HG03342 (cell line): ENCODE measurements around the gene RHBG.
"Not testable (repeated sequence)": the region's sequence is repeated elsewhere in the genome, so short reads cannot be mapped to it uniquely, and the experiment has no call there.

Experiments used
- ATAC-seq: cut with Tn5 transposase; IDR thresholded peaks from one replicate; pipeline ENCODE4 v1.9.1; 2021; ENCODE audit warnings: mild to moderate bottlenecking, moderate library complexity; ENCODE audit not compliant: unreplicated experiment

RHBG gene

GRCh38 chr1:156368889-156369684, at the start of gene RHBG:
RHBG (plus strand) TSS chr1:156369211; CDS start chr1:156369250, 39 bp downstream.
- no peak for ATAC-seq

- no peak for ATAC-seq
Observed at GRCh38 chr1:156319664-156320063, 49.3 kb upstream of the RHBG start.

DNA sequence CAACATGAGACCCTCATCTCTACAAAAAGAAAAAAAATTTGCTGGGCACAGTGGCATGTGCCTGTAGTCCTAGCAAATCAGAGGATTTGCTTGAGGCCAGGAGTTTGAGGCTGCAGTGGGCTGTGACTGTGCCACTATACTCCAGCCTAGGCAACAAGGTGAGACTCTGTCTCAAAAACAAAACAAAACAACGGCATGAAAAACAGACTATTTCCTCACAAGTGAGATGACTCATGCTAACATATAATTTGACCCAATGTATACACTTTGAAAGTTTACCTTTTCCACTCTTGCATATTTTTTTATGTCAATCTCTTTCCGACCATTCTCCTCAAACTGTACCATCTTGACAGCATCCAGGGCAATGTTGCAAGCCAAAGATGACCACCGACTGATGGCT, 48.5 kb upstream of the RHBG start:
- no peak for ATAC-seq

DNA sequence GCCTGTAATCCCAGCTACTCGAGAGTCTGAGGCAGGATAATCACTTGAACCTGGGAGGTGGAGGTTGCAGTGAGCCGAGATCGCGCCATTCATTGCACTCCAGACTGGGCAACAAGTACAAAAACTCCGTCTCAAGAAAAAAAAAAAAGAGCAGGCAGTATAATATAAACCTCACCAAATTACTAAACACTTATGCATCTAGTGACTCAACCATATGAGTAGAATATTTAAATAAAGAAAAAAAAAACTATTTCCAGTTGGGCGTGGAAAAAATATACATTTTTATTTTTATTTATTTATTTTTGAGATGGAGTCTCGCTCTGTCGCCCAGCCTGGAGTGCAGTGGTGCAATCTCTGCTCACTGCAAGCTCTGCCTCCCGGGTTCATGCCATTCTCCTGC, 45.8 kb upstream of the RHBG start:
- ATAC-seq = not testable (repeated sequence)

DNA sequence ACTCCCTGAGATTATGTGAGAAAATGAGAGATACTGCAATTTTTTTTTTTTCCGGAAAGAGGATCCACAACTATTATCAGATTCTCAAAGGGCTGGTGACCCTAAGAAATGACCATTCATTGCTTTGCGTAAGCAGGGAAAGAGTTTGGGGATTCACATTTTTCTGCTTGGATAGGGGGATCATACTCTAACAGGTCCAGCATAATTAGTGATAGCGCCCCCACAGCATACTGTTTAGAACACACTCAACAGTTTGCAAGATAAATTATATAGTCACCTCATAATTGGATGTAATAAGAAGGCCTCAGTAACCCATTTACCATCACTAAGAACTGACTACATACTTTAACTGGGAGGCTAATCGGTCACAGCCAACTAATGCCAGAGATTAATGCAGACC, 32.8 kb upstream of the RHBG start:
- ATAC-seq = no peak

GRCh38 chr1:156337052-156337887, 31.7 kb upstream of the RHBG start:
- ATAC-seq = no peak

- no peak for ATAC-seq
Observed at GRCh38 chr1:156337888-156338179, 31.2 kb upstream of the RHBG start.

- ATAC-seq = peak; percentile 87
Observed at GRCh38 chr1:156338180-156338976, 30.6 kb upstream of the RHBG start, which contains the start of the genes CCT3 and TSACC. CCT3 (minus strand) TSS chr1:156338292; CDS start chr1:156338184, 108 bp downstream. TSACC (plus strand) TSS chr1:156338526; CDS start chr1:156339758, 1,232 bp downstream.

DNA sequence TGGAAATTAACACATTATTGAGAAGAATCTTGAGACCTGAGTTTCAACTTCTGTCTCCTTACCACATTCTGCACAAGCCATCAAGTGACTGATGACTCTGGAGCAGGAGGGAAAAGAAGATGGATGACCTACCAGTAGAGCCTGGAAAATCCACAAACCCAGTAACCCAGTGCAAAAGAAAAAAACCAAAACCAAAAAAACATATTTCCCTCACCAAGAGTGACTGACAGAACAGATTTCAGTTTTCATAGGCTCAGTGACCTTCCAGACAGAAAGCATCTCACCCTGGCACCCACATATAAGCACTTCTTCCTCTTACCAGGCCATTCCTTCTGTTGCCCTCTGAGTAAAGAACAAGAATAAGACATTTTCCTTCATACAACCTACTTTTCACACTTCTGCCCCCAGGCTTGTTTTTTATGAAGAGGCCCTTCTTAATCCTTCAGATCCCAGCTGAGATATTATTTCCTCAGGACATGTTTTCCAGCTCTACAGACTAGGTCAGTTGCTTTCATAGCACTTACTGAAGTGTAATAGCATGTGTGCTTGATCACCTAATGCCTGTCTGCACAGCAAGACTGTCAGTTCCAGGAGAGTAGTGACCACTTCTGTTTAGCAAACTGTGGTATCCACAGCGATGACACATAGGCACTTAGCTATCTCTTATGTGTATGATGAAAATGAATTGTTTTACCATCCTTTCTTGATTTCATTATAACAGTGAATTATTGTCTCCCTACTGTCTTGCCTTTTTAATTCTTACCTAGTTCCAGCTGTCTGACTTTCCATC, 26.6 kb upstream of the RHBG start:
- ATAC-seq = no peak

DNA sequence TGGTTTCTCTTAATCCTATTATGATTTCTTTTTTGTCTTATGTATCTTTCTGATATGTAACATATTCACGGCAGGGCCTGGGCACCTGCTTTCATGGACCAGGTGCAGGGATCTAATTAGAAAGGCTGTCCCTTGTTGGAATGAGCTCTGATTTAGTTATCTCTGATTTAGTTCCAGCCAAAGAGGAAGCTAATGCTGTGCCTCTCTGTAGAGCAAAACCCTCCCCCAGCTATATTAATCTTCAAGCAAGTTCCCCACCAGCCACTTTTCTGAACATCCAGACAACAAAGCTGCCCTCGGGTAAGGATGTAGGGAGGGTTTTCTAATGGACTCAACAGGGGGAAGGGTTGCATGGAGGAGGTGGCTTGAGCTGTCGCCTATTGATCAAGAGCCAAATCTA, 24.6 kb upstream of the RHBG start:
- ATAC-seq = no peak

DNA sequence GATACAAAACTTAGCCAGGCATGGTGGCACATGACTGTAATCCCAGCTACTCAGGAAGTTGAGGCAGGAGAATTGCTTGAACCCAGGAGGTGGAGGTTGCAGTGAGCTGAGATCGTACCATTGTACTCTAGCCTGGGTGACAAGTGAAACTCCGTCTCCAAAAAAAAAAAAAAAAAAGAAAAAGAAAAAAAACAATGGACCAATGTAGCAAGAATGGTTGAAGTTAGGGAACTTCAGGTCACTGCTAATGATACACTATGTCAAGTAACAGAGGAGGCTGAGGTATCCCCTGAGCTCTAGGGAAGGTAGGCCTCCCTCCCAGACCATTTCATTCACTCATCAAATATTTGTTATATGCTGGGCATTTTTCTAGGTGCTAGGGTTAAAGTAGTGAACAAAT, 23.0 kb upstream of the RHBG start:
- ATAC-seq = not testable (repeated sequence)

DNA sequence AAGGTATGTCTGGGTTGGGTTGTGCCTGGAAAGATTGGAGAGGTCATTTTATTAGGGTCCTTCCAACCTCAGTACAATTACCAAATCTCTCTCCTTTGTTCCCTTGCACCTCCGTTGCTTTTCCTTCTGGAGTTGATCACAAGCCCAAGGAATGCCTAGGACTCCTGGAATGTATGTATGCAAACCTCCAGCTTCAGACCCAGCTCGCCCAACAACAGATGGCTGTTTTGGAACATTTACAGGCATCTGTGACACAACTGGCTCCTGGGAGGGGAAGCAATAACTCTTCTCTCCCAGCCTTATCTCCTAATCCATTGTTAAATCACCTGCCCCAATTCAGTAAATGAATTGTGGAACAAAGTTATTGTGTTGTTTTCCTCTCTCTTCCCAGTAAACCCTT, 22.4 kb upstream of the RHBG start:
- no peak for ATAC-seq

DNA sequence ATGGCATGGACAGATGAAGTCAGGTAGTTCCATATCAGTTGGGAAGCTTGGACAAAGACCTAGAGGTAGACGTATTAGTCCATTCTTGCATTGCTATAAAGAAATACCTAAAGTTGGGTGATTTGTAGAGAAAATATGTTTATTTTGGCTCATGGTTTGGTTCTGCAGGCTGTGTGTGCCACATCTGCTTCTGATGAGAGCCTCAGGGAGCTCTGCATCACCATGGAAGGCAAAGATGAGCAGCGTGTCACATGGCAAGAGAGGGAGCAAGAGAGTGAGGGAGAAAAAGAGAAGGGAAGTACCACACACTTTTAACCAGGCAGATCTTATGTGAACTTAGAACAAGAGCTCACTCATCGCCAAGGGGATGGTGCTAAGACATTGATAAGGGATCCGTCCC, 21.7 kb upstream of the RHBG start:
- ATAC-seq = no peak

DNA sequence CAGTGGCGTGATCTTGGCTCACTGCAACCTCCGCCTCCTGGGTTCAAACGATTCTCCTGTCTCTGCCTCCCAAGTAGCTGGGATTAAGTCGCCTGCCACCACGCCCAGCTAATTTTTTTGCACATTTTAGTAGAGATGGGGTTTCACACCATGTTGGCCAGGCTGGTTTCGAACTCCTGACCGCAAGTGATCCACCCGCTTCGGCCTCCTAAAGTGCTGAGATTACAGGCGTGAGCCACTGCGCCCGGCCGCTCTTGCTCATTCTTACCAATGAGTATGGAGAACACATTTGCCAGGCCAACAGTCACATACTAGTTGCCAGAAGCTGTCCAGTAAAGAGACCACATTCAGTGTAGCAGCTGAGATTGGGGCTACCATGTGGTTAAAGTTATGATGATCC, 16.5 kb upstream of the RHBG start:
- ATAC-seq = not testable (repeated sequence)

- ATAC-seq = no peak
Observed at GRCh38 chr1:156356262-156356874, 12.6 kb upstream of the RHBG start.

GRCh38 chr1:156356875-156357534, 12.0 kb upstream of the RHBG start:
- ATAC-seq = no peak

GRCh38 chr1:156357977-156358376, 11.0 kb upstream of the RHBG start:
- no peak for ATAC-seq

GRCh38 chr1:156358641-156359040, 10.4 kb upstream of the RHBG start:
- no peak for ATAC-seq

DNA sequence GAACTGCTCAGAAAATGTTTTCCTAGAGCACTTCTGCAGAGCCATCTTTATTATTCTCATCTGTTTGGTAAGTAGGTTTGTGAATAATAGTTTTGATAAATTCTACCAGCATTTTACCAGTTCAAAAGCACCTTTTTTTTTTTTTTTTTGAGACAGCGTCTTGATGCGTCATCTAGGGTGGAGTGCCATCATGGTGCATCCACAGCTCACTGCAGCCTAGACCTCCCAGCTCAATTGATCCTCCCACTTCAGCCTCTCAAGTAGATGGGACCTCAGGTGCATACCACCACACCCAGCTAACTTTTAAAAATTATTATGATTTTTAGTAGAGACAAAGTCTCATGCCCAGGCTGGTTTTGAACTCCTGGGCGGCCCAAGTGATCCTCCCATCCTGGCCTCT, 9.8 kb upstream of the RHBG start:
- ATAC-seq = no peak

- no peak for ATAC-seq
Observed at GRCh38 chr1:156359973-156360372, 9.0 kb upstream of the RHBG start.
